ENCODE results near the gene RAD9A.
A peak's percentile ranks its signal among the peaks of the same experiment; 100 is the strongest.

Gene RAD9A

GRCh38 chr11:67357831-67358670 is 33.7 kb upstream of the RAD9A start:
- peak; percentile 9 for DNase-seq (ENCODE audit: low spot score)

- DNase-seq (ENCODE audit: low spot score), result no peak
These were observed 27.6 kb upstream of the RAD9A start for GRCh38 chr11:67364169-67364568.

GRCh38 chr11:67364783-67365722 is 26.7 kb upstream of the RAD9A start:
- DNase-seq (ENCODE audit: low spot score), result no peak

- no peak for DNase-seq (ENCODE audit: low spot score)
These were observed 25.9 kb upstream of the RAD9A start for GRCh38 chr11:67365736-67366444.

GRCh38 chr11:67366546-67366945 is 25.2 kb upstream of the RAD9A start:
- DNase-seq (ENCODE audit: low spot score), result no peak

- no peak for DNase-seq (ENCODE audit: low spot score)
These were observed 24.6 kb upstream of the RAD9A start for GRCh38 chr11:67366961-67367760.

- no peak for DNase-seq (ENCODE audit: low spot score)
These were observed 24.0 kb upstream of the RAD9A start for GRCh38 chr11:67367761-67368227.

GRCh38 chr11:67368621-67369020 is 23.2 kb upstream of the RAD9A start:
- no peak for DNase-seq (ENCODE audit: low spot score)

- no peak for DNase-seq (ENCODE audit: low spot score)
These were observed 22.5 kb upstream of the RAD9A start for GRCh38 chr11:67369275-67369674.

- no peak for DNase-seq (ENCODE audit: low spot score)
These were observed 21.9 kb upstream of the RAD9A start for GRCh38 chr11:67369801-67370284.

GRCh38 chr11:67370351-67371076 is 21.3 kb upstream of the RAD9A start:
- no peak for DNase-seq (ENCODE audit: low spot score)

- DNase-seq (ENCODE audit: low spot score), result peak; percentile 71
These were observed 20.4 kb upstream of the RAD9A start for GRCh38 chr11:67371189-67371910.

GRCh38 chr11:67371911-67372320 is 19.9 kb upstream of the RAD9A start:
- no peak for DNase-seq (ENCODE audit: low spot score)

- no peak for DNase-seq (ENCODE audit: low spot score)
These were observed 19.3 kb upstream of the RAD9A start for GRCh38 chr11:67372321-67372992.

- peak; percentile 78 for DNase-seq (ENCODE audit: low spot score)
These were observed 18.7 kb upstream of the RAD9A start, which contains the start of gene CLCF1 for GRCh38 chr11:67372993-67373647. CLCF1 (minus strand) TSS chr11:67373598; CDS start chr11:67373539, 59 bp downstream.

GRCh38 chr11:67373648-67374570 is 17.9 kb upstream of the RAD9A start:
- DNase-seq (ENCODE audit: low spot score), result peak; percentile 62

GRCh38 chr11:67374571-67375281 is 17.1 kb upstream of the RAD9A start:
- DNase-seq (ENCODE audit: low spot score), result no peak
